Measurements from ENCODE around the gene GAGE12C. TPM values are rescaled to one million over a fixed set of nuclear protein-coding genes. Genes with fewer than 3 reads are reported as not detected.
"Not testable (repeated sequence)": the region's sequence is repeated elsewhere in the genome, so short reads cannot be mapped to it uniquely, and the experiment has no call there.

Gene GAGE12C, protein sequence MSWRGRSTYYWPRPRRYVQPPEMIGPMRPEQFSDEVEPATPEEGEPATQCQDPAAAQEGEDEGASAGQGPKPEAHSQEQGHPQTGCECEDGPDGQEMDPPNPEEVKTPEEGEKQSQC
- not detected for total RNA-seq (2021; fragmentation: NEBNext Ultra II Directional; extraction: Animal tissue kit (Norgen Biotek cat#: 25700))
- long read RNA-seq, result 0 reads

DNA sequence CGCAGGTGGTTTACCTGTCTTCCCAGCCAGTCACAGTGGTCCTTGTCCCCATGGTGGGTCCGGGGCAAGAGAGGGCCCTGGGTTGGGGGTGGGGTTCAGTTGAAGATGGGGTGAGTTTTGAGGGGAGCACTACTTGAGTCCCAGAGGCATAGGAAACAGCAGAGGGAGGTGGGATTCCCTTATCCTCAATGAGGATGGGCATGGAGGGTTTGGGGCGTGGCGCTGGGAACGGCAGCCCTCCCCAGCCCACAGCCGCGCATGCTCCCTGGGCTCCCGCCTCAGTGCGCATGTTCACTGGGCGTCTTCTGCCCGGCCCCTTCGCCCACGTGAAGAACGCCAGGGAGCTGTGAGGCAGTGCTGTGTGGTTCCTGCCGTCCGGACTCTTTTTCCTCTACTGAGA is at the start of gene GAGE12C:
Gene GAGE12C, plus strand, starts transcription at position 301 of the 400 bp plus-strand sequence. CDS start 1,155 bp downstream, outside the sequence.
- not testable (repeated sequence) for H3K4me1 Mint-ChIP-seq (ENCODE audit: low read depth); H3K27ac Mint-ChIP-seq; H3K4me3 Mint-ChIP-seq; DNase-seq; H3K36me3 Mint-ChIP-seq (ENCODE audit: low read depth); H3K27me3 Mint-ChIP-seq (ENCODE audit: insufficient read depth); H3K9me3 Mint-ChIP-seq

DNA sequence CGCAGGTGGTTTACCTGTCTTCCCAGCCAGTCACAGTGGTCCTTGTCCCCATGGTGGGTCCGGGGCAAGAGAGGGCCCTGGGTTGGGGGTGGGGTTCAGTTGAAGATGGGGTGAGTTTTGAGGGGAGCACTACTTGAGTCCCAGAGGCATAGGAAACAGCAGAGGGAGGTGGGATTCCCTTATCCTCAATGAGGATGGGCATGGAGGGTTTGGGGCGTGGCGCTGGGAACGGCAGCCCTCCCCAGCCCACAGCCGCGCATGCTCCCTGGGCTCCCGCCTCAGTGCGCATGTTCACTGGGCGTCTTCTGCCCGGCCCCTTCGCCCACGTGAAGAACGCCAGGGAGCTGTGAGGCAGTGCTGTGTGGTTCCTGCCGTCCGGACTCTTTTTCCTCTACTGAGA is 9.5 kb downstream of the GAGE12C start, which contains the start of gene GAGE12D:
Gene GAGE12D, plus strand, starts transcription at position 301 of the 400 bp plus-strand sequence. CDS start 1,155 bp downstream, outside the sequence.
- not testable (repeated sequence) for H3K9me3 Mint-ChIP-seq; DNase-seq; H3K4me1 Mint-ChIP-seq (ENCODE audit: low read depth); H3K36me3 Mint-ChIP-seq (ENCODE audit: low read depth); H3K27me3 Mint-ChIP-seq (ENCODE audit: insufficient read depth); H3K4me3 Mint-ChIP-seq; H3K27ac Mint-ChIP-seq

DNA sequence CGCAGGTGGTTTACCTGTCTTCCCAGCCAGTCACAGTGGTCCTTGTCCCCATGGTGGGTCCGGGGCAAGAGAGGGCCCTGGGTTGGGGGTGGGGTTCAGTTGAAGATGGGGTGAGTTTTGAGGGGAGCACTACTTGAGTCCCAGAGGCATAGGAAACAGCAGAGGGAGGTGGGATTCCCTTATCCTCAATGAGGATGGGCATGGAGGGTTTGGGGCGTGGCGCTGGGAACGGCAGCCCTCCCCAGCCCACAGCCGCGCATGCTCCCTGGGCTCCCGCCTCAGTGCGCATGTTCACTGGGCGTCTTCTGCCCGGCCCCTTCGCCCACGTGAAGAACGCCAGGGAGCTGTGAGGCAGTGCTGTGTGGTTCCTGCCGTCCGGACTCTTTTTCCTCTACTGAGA is 19.0 kb downstream of the GAGE12C start, which contains the start of gene GAGE12E:
Gene GAGE12E, plus strand, starts transcription at position 301 of the 400 bp plus-strand sequence. CDS start 1,155 bp downstream, outside the sequence.
- H3K4me1 Mint-ChIP-seq (ENCODE audit: low read depth); H3K27me3 Mint-ChIP-seq (ENCODE audit: insufficient read depth); H3K9me3 Mint-ChIP-seq; H3K4me3 Mint-ChIP-seq; DNase-seq; H3K27ac Mint-ChIP-seq; H3K36me3 Mint-ChIP-seq (ENCODE audit: low read depth): not testable (repeated sequence)

DNA sequence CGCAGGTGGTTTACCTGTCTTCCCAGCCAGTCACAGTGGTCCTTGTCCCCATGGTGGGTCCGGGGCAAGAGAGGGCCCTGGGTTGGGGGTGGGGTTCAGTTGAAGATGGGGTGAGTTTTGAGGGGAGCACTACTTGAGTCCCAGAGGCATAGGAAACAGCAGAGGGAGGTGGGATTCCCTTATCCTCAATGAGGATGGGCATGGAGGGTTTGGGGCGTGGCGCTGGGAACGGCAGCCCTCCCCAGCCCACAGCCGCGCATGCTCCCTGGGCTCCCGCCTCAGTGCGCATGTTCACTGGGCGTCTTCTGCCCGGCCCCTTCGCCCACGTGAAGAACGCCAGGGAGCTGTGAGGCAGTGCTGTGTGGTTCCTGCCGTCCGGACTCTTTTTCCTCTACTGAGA is 28.6 kb downstream of the GAGE12C start, which contains the start of gene GAGE12F:
Gene GAGE12F, plus strand, starts transcription at position 301 of the 400 bp plus-strand sequence. CDS start 1,155 bp downstream, outside the sequence.
- not testable (repeated sequence) for H3K9me3 Mint-ChIP-seq; H3K36me3 Mint-ChIP-seq (ENCODE audit: low read depth); DNase-seq

DNA sequence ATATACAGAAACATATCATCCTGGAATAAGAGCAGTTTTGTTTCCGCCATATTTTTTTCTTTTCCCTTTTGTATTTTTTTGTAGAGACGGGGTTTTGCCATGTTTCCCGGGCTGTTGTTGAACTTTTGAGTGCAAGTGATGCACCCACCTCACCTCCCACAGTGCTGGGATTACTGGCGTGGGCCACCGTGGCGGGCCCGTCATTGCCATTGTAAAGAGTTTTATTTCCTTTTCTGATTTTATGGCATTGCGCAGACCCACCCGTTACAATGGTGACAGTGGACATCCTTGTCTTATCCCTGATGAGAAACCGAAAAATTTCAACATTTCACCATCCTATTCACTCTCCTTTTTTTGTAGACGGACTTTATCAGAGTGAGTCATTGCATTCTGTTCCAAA is 36.8 kb downstream of the GAGE12C start:
- not testable (repeated sequence) for H3K27me3 Mint-ChIP-seq (ENCODE audit: insufficient read depth); H3K9me3 Mint-ChIP-seq; H3K4me3 Mint-ChIP-seq; H3K27ac Mint-ChIP-seq; H3K4me1 Mint-ChIP-seq (ENCODE audit: low read depth); DNase-seq; H3K36me3 Mint-ChIP-seq (ENCODE audit: low read depth)

More for the DNA sequence above, 28.6 kb downstream of the GAGE12C start, which contains the start of gene GAGE12F:
- not testable (repeated sequence) for H3K4me3 Mint-ChIP-seq; H3K4me1 Mint-ChIP-seq (ENCODE audit: low read depth); H3K27ac Mint-ChIP-seq; H3K27me3 Mint-ChIP-seq (ENCODE audit: insufficient read depth)

DNA sequence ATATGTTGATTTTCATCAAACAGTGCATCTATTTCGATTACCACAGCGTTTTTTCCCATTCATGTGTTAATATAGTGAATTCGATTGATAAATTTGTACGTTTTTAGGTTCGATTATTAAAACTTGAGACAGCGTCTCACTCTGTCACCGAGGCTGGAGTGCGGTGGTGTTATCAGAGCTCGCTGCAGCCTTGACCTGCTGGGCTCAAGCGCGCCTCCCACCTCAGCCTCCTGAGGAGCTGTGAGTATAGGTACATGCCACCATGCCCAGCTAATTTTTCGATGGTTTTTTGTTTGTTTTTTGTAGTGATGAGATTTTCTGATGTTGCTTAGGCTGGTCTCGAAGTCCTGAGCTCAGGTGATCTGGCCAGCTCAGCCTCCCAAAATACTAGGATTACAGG is 37.2 kb downstream of the GAGE12C start:
- not testable (repeated sequence) for H3K27ac Mint-ChIP-seq; H3K4me1 Mint-ChIP-seq (ENCODE audit: low read depth); H3K4me3 Mint-ChIP-seq

DNA sequence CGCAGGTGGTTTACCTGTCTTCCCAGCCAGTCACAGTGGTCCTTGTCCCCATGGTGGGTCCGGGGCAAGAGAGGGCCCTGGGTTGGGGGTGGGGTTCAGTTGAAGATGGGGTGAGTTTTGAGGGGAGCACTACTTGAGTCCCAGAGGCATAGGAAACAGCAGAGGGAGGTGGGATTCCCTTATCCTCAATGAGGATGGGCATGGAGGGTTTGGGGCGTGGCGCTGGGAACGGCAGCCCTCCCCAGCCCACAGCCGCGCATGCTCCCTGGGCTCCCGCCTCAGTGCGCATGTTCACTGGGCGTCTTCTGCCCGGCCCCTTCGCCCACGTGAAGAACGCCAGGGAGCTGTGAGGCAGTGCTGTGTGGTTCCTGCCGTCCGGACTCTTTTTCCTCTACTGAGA is 38.1 kb downstream of the GAGE12C start, which contains the start of gene GAGE12G:
Gene GAGE12G, plus strand, starts transcription at position 301 of the 400 bp plus-strand sequence. CDS start 1,155 bp downstream, outside the sequence.
- not testable (repeated sequence) for H3K36me3 Mint-ChIP-seq (ENCODE audit: low read depth); H3K9me3 Mint-ChIP-seq; H3K4me1 Mint-ChIP-seq (ENCODE audit: low read depth); H3K4me3 Mint-ChIP-seq; H3K27ac Mint-ChIP-seq; H3K27me3 Mint-ChIP-seq (ENCODE audit: insufficient read depth); DNase-seq

More for the DNA sequence above, 37.2 kb downstream of the GAGE12C start:
- not testable (repeated sequence) for H3K27me3 Mint-ChIP-seq (ENCODE audit: insufficient read depth); H3K9me3 Mint-ChIP-seq; DNase-seq; H3K36me3 Mint-ChIP-seq (ENCODE audit: low read depth)

DNA sequence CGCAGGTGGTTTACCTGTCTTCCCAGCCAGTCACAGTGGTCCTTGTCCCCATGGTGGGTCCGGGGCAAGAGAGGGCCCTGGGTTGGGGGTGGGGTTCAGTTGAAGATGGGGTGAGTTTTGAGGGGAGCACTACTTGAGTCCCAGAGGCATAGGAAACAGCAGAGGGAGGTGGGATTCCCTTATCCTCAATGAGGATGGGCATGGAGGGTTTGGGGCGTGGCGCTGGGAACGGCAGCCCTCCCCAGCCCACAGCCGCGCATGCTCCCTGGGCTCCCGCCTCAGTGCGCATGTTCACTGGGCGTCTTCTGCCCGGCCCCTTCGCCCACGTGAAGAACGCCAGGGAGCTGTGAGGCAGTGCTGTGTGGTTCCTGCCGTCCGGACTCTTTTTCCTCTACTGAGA is 47.7 kb downstream of the GAGE12C start, which contains the start of gene GAGE12H:
Gene GAGE12H, plus strand, starts transcription at position 301 of the 400 bp plus-strand sequence. CDS start 1,155 bp downstream, outside the sequence.
- not testable (repeated sequence) for H3K36me3 Mint-ChIP-seq (ENCODE audit: low read depth); H3K27me3 Mint-ChIP-seq (ENCODE audit: insufficient read depth); H3K4me3 Mint-ChIP-seq

More for the DNA sequence above, 47.7 kb downstream of the GAGE12C start, which contains the start of gene GAGE12H:
- not testable (repeated sequence) for H3K9me3 Mint-ChIP-seq; DNase-seq; H3K4me1 Mint-ChIP-seq (ENCODE audit: low read depth); H3K27ac Mint-ChIP-seq

Other genes starting within 250 kb of the GAGE12C start
- gene GAGE10, start 228.5 kb upstream of the GAGE12C start, total RNA-seq (2021; fragmentation: NEBNext Ultra II Directional; extraction: Animal tissue kit (Norgen Biotek cat#: 25700)), result not detected
- gene GAGE12J, start 210.1 kb upstream of the GAGE12C start, total RNA-seq (2021; fragmentation: NEBNext Ultra II Directional; extraction: Animal tissue kit (Norgen Biotek cat#: 25700)), result not detected
- not detected for gene GAGE13, start 200.6 kb upstream of the GAGE12C start, total RNA-seq (2021; fragmentation: NEBNext Ultra II Directional; extraction: Animal tissue kit (Norgen Biotek cat#: 25700))
- gene GAGE12D, start 9.6 kb downstream of the GAGE12C start, total RNA-seq (2021; fragmentation: NEBNext Ultra II Directional; extraction: Animal tissue kit (Norgen Biotek cat#: 25700)), result not detected
- gene GAGE12E, start 19.1 kb downstream of the GAGE12C start, total RNA-seq (2021; fragmentation: NEBNext Ultra II Directional; extraction: Animal tissue kit (Norgen Biotek cat#: 25700)), result not detected
- not detected for gene GAGE12F, start 28.7 kb downstream of the GAGE12C start, total RNA-seq (2021; fragmentation: NEBNext Ultra II Directional; extraction: Animal tissue kit (Norgen Biotek cat#: 25700))
- gene GAGE12G, start 38.2 kb downstream of the GAGE12C start, total RNA-seq (2021; fragmentation: NEBNext Ultra II Directional; extraction: Animal tissue kit (Norgen Biotek cat#: 25700)), result not detected
- gene GAGE12H, start 47.8 kb downstream of the GAGE12C start, total RNA-seq (2021; fragmentation: NEBNext Ultra II Directional; extraction: Animal tissue kit (Norgen Biotek cat#: 25700)), result not detected
- not detected for gene GAGE2A, start 57.3 kb downstream of the GAGE12C start, total RNA-seq (2021; fragmentation: NEBNext Ultra II Directional; extraction: Animal tissue kit (Norgen Biotek cat#: 25700))
- gene GAGE1, start 66.8 kb downstream of the GAGE12C start, total RNA-seq (2021; fragmentation: NEBNext Ultra II Directional; extraction: Animal tissue kit (Norgen Biotek cat#: 25700)), result not detected
- under 1 TPM in 1 of 6 experiments, not detected in 5; 0.34 TPM for gene PAGE1, start 163.8 kb downstream of the GAGE12C start, total RNA-seq (2021; fragmentation: NEBNext Ultra II Directional; extraction: Animal tissue kit (Norgen Biotek cat#: 25700))

All from HFFc6 (cell line).